Measurements from ENCODE around the gene ANP32A.
A peak's percentile ranks its signal among the peaks of the same experiment; 100 is the strongest.

ANP32A gene

DNA sequence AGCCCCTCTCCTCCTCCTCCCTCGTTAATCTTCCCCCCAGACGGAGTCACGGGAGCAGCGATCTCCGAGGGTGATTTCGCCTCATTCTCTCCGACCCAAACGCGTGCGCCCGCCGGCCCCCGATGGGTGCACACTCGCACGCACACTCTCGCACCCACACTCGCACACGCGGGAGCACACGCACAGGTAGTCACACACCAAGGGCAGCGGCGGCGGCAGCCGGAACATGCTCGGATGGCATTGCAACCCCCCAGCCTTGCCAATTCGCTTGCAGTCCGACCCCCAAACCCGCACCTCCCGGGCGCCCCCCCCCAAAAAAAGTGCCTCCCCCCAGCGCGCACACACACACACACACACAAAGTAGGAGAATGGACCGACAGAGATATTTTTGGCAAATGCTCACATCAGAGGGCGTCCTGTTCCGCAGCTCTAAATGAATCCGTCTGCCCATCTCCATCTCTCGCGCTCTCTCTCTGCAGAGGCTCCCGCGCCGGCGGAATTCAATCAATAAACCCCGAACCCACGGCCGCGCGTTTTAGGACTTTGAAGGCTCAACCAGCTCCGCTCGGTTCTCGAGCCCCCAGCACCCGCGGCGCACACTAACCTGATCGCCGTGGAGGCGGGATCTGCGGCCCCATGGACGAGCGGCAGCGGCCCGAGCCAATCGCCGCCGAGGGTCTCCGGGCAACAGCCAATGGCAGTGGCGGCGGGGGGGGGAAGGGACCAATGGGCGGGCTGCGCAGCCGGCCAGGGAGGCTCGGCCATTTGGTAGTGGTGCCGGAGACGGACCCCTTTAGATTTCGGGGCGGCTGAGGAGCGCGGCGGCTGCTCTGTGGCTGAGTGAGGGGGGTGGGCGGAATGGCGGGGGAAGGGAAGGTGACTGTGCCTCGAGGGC, at the start of gene ANP32A:
Gene ANP32A, minus strand, starts transcription at position 601 of the 895 bp plus-strand sequence. Its CDS starts 144 bp downstream, at position 457.
- TF ChIP-seq GATA2 (IDR thresholded peaks at IDR 0.05; ENCODE audit: low read depth, low read length) (no peak), GATA3 (IDR thresholded peaks at IDR 0.05; ENCODE audit: low read depth, low read length) (no peak)

DNA sequence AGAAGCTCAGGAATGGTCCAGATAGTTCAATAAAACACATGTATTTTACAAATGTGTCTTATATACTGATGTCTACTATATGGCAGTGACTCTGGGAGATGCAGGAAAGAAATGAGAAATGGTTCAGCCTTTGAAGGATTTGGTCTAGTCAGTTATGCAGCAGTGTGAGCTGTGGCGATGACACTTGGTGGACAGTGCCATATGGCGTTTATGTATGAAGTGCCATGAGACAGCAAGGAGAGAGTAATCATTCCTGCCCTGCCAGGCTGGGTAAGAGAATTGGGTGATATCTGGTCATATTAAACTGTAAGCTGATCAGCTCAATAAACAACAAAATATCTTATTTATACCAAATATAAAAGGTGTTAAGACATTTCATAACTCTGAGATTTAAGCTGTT, 47.6 kb upstream of the ANP32A start:
- TF ChIP-seq GATA2 (IDR thresholded peaks at IDR 0.05; ENCODE audit: low read depth, low read length) (no peak), GATA3 (IDR thresholded peaks at IDR 0.05; ENCODE audit: low read depth, low read length) (no peak)

DNA sequence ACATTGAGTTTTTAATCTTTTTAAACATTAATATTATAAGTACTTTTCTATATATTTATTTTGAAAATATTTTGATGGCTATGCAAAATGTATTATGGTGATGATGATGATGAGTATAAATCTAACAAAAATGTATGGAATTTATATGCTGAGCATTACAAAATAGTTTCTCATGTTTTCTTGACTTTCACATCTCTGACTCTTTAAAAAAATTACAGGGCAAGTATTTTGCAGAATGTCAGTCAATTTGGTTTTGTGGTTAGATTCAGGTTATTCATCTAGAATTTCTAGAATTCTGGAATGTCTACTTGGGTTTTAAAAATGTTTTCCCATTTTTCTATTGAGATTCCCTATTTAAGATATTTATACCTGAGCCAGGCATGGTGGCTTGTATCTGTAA, 41.7 kb upstream of the ANP32A start:
- TF ChIP-seq GATA3 (IDR thresholded peaks at IDR 0.05; ENCODE audit: low read depth, low read length) (no peak), GATA2 (IDR thresholded peaks at IDR 0.05; ENCODE audit: low read depth, low read length) (no peak)

DNA sequence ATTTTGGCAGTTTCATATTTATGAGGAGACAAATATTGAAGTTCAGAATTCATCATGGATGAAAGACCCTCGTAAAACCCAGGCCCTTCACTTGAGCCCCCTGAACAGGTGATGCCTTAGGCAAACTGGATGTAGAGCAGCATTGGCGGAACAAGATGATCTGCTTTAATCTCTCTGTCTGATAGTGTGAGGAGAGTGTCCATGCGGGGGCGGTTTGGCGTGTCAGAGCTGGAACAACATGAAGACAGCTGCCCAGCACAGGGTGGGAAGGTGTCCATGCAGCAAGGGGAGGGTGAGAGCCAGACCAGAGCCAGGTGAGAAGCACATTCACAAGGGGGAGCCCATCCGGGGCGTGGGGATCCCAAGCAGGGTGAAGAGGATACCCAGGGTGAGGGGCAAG, 31.8 kb upstream of the ANP32A start:
- TF ChIP-seq GATA2 (IDR thresholded peaks at IDR 0.05; ENCODE audit: low read depth, low read length), result no peak
- TF ChIP-seq GATA3 (IDR thresholded peaks at IDR 0.05; ENCODE audit: low read depth, low read length), result no peak

DNA sequence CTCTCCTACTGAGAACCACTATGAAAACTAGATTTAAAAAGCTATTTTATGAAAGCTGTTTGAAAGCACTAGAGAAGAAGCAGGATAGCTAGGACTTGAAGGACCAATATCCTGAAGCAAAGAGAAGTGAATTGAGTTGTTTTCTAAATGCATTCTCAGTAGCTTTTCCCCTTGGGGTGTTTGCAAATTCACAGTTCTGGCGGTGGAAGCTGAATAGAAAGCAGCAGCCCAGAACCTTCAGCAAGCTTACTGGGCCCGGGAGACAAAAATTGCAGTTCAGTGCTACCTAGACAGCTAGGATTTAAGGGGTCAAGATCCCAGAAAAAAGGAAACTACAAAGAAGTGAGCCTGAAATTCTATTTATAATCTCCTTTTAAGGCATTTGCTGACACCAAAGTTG, 31.3 kb upstream of the ANP32A start:
- TF ChIP-seq GATA3 (IDR thresholded peaks at IDR 0.05; ENCODE audit: low read depth, low read length) (no peak), GATA2 (IDR thresholded peaks at IDR 0.05; ENCODE audit: low read depth, low read length) (no peak)

DNA sequence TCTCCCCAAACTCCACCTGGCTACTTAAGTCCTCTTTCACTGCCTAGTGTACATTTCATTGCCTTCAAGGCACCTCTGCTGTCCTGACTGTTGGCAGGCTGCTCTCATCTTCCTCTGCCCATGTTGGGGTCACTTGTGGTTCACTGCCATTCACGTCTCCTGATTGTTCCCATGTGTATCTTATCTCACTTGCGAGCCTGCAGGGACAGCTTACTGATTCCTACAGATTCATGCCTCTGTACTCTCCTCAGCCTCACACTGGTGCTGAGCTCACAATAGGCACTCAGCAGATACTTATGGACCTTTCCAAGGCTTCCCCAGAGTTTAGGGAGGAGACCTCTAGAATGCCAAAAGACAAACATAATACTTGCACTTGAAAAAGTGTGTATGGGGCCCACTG, 28.8 kb upstream of the ANP32A start:
- TF ChIP-seq GATA2 (IDR thresholded peaks at IDR 0.05; ENCODE audit: low read depth, low read length), result peak; percentile 27; the same call in 1 of the 2 replicates
- no peak for TF ChIP-seq GATA3 (IDR thresholded peaks at IDR 0.05; ENCODE audit: low read depth, low read length)

DNA sequence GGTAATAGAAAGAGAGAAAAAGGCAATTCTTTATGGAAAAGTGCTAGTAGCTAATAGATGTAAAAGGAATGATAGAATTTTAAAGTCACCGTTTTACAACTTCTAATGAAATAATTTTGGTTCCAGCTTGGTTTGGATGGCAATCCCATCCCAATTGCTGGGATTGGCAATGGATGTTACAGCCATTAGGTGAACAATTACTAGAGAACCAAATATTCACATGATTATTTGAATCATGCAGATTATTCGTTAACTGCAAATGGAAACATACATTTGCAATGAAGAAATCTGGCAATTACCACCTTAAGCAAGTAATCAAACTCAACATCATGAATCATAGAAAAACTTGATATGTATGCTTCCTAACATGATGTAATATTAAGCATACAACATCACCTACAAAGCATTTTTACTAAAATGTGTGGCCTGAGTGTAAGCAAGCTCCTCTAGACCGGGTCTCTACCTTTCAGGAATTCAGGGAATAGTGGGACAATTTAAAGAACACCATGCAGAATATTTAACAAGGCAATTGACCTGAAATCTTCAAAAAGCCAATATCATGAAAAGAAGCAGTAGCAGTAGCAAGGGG, 26.2 kb upstream of the ANP32A start:
- TF ChIP-seq GATA2 (IDR thresholded peaks at IDR 0.05; ENCODE audit: low read depth, low read length) (no peak), GATA3 (IDR thresholded peaks at IDR 0.05; ENCODE audit: low read depth, low read length) (no peak)

DNA sequence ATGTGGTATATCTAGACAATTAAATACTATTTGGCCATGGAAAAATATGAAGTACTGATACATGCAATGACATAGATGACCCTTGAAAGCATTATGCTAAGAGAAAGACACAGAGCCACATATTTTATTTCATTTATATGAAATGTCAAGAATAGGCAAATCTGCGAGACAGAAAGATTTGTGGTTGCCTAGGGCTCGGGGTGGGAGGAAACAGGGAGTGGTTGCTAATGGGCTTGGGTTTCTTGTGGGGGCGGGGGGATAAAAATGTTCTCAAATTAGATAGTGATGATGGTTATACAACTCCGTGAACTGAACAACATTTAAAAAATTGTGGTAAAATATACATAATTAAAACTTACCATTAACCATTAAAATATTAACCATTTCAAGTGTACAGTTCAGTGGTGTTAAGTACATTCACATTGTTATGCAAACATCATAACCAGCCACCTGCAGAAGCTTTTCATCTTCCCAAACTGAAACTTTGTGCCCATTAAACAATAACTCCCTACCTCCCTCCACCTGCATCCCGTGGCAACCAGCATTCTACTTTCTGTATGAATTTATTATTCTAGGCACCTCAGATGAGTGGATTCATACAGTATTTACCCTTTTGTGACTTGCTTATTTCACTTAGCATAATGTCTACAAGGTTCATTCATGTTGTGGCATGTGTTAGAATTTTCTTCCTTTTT, 24.3 kb upstream of the ANP32A start:
- TF ChIP-seq GATA2 (IDR thresholded peaks at IDR 0.05; ENCODE audit: low read depth, low read length) (no peak), GATA3 (IDR thresholded peaks at IDR 0.05; ENCODE audit: low read depth, low read length) (no peak)

DNA sequence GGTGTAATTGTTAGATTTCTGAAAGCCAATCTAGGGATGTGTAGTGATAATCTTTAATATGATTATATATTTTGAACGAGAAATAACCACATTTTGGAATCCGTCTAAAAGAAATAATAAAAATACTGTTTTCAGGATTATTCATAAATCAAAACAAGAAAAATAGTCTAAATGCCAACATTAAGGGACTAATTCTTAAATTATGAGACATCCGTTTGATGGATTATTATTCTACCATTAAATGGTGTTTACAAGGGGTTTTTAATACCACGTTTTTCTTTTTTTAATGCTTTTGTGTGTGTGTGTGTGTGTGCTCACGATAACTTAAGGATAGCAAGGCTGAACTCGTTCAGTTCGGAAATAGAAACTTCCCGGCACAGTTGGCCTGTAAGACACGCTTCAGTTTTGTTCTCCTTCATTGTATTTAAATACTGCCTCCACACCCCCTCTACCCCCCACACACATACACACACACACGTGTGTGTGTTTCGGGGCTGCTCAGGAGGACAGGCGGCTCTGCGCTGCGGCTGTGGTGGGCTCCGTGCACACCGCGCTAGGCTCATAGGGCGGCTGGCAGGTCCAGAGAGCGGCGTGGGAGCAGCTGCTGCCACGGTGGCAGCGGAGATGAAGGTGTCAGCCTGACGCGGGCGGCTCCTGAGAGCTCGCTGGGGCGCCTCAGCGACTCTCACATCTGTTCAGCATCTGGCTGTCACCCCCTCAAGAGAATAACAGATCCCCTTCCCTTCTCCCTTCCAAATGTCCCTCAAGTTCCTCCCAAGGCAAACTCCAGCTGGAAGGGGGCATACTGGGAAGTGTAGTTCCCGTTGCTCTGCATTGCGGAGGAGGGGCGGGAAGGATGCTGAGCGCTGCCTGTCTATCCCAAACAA, 23.0 kb upstream of the ANP32A start:
- TF ChIP-seq GATA3 (IDR thresholded peaks at IDR 0.05; ENCODE audit: low read depth, low read length) (no peak), GATA2 (IDR thresholded peaks at IDR 0.05; ENCODE audit: low read depth, low read length) (no peak)

DNA sequence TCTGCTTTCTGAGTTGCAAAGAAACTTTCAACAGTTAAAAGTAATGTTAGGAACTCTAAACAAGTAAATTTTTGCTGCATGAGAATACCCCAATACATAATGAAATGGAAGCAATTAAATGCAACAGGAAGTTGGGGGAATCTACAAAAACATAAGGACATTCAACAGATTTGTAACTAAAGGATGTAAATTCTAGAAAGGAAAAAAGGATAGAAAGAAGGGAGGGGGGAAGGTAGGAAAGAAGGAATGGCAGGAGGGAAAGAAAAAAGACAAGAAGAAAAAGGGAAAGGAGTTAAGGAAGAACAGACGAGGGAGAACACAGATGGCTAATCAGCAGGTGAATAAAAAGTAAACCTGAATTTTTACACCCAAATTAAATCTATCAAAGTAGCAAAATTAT, 22.3 kb upstream of the ANP32A start:
- no peak for TF ChIP-seq GATA2 (IDR thresholded peaks at IDR 0.05; ENCODE audit: low read depth, low read length)
- no peak for TF ChIP-seq GATA3 (IDR thresholded peaks at IDR 0.05; ENCODE audit: low read depth, low read length)

DNA sequence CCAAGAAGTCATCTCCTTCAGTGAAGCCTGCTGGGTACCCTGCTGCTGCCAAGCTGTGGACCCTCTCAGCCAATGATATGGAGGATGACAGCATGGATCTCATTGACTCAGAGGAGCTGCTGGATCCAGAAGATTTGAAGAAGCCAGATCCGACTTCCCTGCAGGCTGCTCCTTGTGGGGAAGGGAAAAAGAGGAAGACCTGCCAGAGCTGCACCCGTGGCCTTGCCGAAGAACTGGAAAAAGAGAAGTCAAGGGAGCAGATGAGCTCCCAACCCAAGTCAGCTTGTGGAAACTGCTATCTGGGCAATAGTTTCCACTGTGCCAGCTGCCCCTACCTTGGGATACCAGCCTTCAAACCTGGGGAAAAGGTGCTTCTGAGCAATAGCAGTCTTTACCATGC, 13.7 kb upstream of the ANP32A start:
- no peak for TF ChIP-seq GATA2 (IDR thresholded peaks at IDR 0.05; ENCODE audit: low read depth, low read length)
- TF ChIP-seq GATA3 (IDR thresholded peaks at IDR 0.05; ENCODE audit: low read depth, low read length), result no peak

DNA sequence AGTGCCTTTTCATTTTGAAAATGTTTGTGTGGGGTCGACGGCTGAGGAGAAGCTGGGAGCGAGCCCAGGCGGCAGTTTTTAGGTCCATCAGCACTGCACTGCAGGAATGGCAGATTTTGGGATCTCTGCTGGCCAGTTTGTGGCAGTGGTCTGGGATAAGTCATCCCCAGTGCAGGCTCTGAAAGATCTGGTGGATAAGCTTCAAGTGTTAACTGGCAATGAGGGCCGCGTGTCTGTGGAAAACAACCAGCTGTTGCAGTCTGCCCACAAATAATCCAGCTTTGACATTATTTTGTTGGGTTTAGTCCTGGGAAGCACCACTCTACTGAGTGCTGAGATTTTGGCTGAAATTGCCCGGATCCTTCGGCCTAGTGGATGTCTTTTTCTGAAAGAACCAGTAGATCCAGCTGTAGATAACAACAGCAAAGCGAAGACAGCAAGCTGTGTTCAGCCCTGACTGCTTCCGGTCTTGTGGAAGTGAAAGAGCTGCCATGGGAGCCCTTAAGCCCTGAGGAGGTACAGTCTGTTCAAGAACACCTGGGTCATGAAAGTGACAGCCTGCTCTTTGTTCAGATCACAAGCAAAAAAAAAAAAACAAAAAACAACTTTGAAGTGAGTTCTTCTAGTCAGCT, 13.1 kb upstream of the ANP32A start:
- TF ChIP-seq GATA3 (IDR thresholded peaks at IDR 0.05; ENCODE audit: low read depth, low read length) (peak; percentile 89), GATA2 (IDR thresholded peaks at IDR 0.05; ENCODE audit: low read depth, low read length) (peak; percentile 92)

DNA sequence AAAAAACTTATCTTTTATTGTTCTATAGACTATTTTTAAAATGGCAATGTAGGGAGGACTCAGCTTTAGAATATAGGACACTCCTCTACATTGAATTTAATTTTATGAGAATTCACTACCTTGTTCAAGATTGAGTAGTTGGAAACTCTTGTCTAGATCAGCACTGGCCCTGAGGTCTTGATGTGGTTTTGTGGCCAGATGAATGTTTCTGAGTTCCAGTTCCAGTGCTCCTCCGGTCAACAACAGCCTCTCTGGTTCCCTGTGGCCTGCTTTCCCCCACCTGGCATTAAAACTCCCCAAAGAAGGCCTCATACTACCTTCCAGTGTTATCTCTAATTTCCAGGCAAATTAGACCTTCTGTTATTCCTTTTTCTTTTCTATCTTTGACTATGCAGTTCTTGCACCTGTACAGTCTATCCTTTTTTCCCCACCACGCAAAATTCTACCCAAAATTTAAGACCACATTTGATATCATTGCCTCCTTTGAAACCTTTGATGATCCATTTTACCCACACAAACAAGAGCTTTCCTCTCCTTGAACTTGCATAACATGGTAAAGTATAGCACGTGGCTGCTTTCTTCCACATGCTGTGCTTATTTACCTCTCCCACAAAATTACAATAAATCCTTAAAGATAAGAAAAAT, 9.6 kb upstream of the ANP32A start:
- no peak for TF ChIP-seq GATA2 (IDR thresholded peaks at IDR 0.05; ENCODE audit: low read depth, low read length)
- no peak for TF ChIP-seq GATA3 (IDR thresholded peaks at IDR 0.05; ENCODE audit: low read depth, low read length)

Measured in SH-SY5Y (cell line).